ENCODE results near the gene PFKFB4.

Gene PFKFB4

GRCh38 chr3:48556796-48557626 lies at the start of gene PFKFB4:
TSS of gene PFKFB4 (minus strand) at chr3:48556803. CDS start at chr3:48556777, 26 bp downstream.
- DNase-seq (ENCODE audit: low spot score) = peak; percentile 100

- DNase-seq (ENCODE audit: low spot score) = no peak
Observed at GRCh38 chr3:48601622-48601994, 45.0 kb upstream of the PFKFB4 start.

- no peak for DNase-seq (ENCODE audit: low spot score)
Observed at GRCh38 chr3:48600711-48601621, 44.4 kb upstream of the PFKFB4 start.

GRCh38 chr3:48599509-48600285 lies 43.1 kb upstream of the PFKFB4 start:
- DNase-seq (ENCODE audit: low spot score) = no peak

- no peak for DNase-seq (ENCODE audit: low spot score)
Observed at GRCh38 chr3:48599077-48599501, 42.5 kb upstream of the PFKFB4 start.

- DNase-seq (ENCODE audit: low spot score) = peak; percentile 44
Observed at GRCh38 chr3:48598323-48599076, 41.9 kb upstream of the PFKFB4 start.

GRCh38 chr3:48597408-48597800 lies 40.8 kb upstream of the PFKFB4 start:
- no peak for DNase-seq (ENCODE audit: low spot score)

GRCh38 chr3:48596676-48597407 lies 40.2 kb upstream of the PFKFB4 start:
- DNase-seq (ENCODE audit: low spot score) = no peak

GRCh38 chr3:48596157-48596556 lies 39.6 kb upstream of the PFKFB4 start:
- no peak for DNase-seq (ENCODE audit: low spot score)

GRCh38 chr3:48595526-48596121 lies 39.0 kb upstream of the PFKFB4 start:
- DNase-seq (ENCODE audit: low spot score) = peak; percentile 69

GRCh38 chr3:48595075-48595525 lies 38.5 kb upstream of the PFKFB4 start, which contains the start of gene COL7A1:
TSS of gene COL7A1 (minus strand) at chr3:48595329. CDS start at chr3:48595159, 170 bp downstream.
- DNase-seq (ENCODE audit: low spot score) = no peak

GRCh38 chr3:48594417-48595049 lies 37.9 kb upstream of the PFKFB4 start:
- no peak for DNase-seq (ENCODE audit: low spot score)

- no peak for DNase-seq (ENCODE audit: low spot score)
Observed at GRCh38 chr3:48593337-48593736, 36.7 kb upstream of the PFKFB4 start.

GRCh38 chr3:48592519-48593087 lies 36.0 kb upstream of the PFKFB4 start:
- DNase-seq (ENCODE audit: low spot score) = no peak

- DNase-seq (ENCODE audit: low spot score) = no peak
Observed at GRCh38 chr3:48591886-48592518, 35.4 kb upstream of the PFKFB4 start.

- DNase-seq (ENCODE audit: low spot score) = no peak
Observed at GRCh38 chr3:48591436-48591835, 34.8 kb upstream of the PFKFB4 start.

GRCh38 chr3:48588230-48588629 lies 31.6 kb upstream of the PFKFB4 start:
- no peak for DNase-seq (ENCODE audit: low spot score)

GRCh38 chr3:48587686-48588085 lies 31.1 kb upstream of the PFKFB4 start:
- DNase-seq (ENCODE audit: low spot score) = no peak

GRCh38 chr3:48585411-48585810 lies 28.8 kb upstream of the PFKFB4 start:
- DNase-seq (ENCODE audit: low spot score) = no peak

Data from COLO829 (cell line).